NCI-H2171 (cell line): Measurements from ENCODE around the gene ELF2.
"Not testable (repeated sequence)": the region's sequence is repeated elsewhere in the genome, so short reads cannot be mapped to it uniquely, and the experiment has no call there.

Experiments
- DNase-seq: peaks from one replicate; lab custom pipeline; 2025; lab: John Stamatoyannopoulos, UW

ELF2 gene

DNA sequence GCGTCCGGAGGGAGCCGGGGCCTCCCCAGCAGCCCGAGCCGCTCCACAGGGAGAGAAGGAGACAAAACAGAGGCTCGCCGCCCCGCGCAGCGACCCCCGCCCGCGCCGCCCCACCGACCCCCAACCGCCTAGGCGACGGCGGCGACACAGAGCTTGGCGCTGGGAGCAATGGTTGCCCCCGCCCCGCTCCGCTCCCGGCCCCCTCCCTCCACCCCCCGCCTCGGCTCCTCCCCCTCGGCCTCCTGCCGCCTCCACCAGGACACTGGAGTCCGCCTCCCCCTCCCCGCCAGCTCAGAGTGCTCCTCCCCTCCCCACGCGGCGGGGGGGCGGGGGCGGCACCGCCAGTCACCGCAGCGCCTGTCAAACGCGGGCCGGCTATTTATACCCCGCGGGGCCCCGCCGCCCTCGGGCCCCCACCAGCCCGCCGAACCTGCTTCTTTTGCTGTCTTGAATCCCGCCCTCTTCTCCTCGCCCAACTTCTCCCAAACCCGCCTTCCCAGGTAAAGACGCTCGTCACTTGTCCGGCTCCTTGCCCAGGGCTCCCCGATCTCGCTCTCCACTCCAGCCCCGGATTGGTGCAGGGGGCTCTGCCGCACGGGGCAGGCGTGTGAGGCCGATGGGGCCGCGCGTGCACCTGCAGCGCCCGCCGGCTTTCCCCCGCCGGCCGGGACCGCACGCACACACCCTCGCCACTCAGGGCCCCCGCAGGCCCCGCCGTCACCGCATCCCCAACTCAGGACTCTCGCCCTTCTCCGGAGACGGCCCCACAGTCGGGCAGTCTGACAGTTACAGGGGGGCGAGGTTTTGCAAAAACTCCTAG, at the start of gene ELF2:
TSS of gene ELF2 (minus strand) at position 170 of the 820 bp plus-strand sequence. CDS start 39,517 bp downstream, outside the sequence.
- DNase-seq: peak; percentile 66

DNA sequence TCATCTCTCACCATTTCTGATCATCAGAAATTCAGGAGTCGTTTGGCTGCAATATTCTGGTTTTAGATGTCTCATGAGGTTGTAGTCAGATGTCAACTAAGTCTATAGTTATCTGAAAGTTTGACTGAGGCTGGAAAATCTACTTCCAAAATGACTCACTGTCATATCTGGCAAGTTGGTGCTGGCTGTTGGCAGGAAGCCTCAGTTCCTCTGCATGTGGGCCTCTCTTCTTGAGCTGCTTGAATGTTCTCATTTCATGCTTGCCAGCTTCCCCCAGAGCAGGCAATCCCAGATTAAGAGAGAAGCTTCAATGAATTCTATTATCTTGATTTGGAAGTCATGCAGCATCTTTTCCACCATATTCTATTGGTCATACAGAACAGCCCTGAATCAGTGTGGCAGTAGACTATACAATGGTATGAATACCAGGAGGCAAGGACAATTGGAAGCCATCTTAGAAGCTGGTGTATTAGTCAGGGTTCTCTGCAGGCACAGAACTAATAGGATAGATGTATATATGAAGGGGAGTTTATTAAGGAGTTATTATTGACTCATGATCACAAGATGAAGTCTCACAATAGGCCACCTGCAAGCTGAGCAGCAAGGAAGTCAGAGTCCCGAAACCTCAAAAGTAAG, 46.8 kb upstream of the ELF2 start:
- DNase-seq: no peak

DNA sequence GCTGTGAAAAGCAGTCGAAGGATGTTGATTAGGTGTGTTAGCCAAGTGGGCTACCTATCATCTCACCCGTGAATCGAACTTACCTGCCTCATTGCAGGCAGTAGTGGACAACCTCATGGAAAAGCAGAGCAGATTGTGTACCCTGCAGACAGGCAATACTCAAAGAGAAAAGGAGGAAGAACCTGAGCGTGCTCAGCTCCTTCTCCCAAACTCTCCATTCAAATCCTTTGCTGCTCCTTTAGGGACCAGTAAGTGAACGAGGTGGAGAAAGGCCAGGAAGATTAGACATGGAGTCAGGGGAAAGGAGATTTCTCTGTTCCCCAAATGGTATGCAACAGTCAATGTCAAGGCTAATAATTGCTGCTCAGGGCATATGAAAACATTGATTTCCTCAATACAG, 45.2 kb upstream of the ELF2 start:
- DNase-seq: no peak

DNA sequence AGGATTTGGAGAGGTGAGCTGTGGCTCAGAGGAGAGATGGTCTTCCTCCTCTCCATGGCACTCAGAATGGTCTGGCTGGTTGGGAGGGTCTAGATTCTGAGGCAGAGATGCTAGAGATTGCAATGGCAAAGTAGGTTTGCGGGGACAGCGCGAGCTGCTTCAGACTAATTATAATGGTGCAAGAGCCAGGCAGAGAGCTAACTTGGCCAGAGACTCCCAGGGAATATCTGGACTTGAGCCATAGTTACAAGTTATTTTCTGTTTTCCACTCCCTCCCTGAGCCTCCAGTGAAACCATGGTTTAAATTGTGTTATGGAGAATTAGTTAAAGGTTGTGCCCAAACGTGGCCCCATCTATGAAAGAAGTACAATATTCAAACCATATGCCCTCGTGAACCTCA, 44.7 kb upstream of the ELF2 start:
- no peak for DNase-seq

DNA sequence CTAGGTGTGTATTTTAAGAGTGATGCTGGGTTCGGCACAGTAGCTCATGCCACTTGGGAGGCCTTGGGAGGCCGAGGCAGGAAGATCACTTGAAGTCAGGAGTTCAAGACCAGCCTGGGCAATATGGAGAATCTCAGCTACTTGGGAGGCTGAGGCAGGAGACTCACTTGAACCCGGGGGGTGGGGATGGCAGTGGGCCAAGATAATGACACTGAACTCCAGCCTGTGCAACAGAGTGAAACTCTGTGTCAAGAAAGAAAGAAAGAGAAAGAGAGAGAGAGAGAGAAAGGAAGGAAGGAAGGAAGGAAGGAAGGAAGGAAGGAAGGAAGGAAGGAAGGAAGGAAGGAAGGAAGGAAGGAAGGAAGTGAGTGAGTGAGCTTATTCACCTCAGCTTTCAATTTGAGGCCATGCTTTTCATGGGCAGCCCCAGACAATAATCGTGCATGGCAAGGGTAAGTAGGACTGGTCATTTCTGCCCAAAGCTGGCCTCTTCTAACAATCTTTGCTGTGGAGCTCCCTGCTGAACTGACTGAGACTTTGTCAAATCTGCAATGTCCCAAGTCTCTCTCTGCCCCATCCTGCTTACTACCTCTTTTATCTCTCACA, 42.5 kb upstream of the ELF2 start:
- no peak for DNase-seq

DNA sequence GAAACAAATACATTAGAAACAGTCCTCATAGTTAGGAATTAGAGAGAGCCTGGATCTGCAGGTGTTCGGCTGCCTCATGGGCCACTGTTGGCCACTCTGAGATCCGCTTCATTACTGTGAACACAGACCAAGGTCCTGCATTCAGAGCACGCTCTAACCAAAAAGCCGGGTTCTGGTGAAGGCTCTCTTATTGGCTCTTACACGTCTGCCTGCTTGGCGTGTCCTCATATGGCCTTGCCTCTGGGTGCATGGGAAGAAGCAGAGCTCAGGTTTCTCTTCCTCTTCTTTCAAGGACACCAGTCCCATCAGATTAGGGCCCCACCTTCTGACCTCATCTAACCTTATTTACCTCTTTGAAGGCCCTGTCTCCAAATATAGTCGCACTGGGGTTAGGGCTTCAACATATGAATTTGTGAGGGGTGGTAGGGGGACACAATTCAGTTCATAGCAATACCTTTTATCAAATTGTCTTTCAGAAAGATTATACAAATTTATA, 37.1 kb upstream of the ELF2 start:
- peak; percentile 57 for DNase-seq

DNA sequence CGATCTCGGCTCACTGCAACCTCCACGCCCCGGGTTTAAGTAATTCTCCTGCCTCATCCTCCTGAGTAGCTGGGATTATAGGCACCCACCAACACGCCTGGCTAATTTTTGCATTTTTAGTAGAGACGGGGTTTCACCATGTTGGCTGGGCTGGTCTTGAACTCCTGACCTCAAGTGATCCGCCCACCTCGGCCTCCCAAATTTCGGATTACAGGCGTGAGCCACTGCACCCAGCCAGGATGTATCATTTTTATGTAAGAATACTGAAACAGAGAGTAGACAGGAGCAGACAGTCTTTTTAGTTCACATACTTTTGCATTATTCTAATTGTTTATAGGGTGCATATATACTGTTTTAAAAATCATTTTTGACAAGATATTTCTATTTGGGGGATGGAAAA, 36.6 kb upstream of the ELF2 start:
- not testable (repeated sequence) for DNase-seq

DNA sequence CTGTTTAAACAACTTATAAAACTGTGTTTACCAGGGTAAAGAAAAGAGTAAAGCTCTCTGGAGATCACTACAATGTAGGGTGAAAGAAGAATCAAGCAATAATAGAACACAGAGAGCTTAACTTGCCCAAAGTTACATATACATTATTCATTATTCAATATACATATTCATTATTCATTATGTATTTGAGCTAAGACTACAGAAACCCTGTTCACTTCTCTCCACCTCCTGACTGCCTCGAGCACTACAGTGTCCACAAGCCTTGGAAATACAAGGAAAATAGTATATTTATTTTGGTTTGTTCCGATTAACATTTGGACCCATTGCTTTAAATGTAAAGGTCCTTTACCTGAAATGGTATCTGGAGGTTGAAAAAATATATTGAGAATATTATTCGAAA, 35.9 kb upstream of the ELF2 start:
- DNase-seq: no peak

DNA sequence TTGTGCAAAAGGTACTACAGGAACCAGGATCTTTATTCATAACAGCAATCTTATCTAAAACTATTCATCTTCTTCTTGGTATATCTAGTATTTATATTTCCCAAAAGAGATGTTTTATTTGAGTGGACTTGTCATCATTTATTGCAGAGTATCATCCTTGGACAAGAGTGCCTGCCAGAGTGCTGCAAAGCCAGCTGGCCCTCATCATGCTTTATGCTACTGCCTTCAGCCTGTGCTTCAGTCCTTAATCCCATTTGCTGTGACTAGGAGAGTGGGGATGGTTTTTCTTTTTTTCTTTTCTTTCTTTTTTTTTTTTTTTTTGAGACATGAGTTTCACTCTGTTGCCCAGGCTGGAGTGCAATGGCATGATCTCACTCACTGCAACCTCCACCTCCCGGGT, 33.5 kb upstream of the ELF2 start:
- no peak for DNase-seq

DNA sequence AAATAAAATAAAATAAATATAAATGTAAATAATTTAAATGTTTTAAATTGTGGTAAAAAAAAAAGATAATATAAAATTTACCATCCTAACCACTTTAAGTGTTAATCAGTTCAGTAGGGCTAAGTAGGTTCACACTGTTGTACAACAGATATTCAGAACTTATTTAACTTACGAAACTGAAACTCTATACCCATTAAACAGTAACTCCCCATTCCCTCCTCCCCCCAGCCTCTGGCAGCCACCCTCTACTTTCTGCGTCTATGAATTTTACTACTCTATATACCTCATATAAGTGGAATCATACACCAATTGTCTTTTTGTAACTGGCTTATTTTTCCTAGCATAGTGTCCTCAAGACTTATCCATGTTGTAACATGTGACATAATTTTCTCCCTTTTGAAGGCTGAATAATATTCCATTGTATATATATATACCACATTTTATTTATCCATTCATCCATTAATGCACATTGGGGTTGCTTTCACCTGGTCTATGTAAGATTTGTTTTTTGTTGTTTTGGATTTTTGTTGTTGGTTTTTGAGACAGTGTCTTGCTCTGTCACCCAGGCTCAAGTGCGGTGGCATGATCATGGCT, 32.5 kb upstream of the ELF2 start:
- no peak for DNase-seq

DNA sequence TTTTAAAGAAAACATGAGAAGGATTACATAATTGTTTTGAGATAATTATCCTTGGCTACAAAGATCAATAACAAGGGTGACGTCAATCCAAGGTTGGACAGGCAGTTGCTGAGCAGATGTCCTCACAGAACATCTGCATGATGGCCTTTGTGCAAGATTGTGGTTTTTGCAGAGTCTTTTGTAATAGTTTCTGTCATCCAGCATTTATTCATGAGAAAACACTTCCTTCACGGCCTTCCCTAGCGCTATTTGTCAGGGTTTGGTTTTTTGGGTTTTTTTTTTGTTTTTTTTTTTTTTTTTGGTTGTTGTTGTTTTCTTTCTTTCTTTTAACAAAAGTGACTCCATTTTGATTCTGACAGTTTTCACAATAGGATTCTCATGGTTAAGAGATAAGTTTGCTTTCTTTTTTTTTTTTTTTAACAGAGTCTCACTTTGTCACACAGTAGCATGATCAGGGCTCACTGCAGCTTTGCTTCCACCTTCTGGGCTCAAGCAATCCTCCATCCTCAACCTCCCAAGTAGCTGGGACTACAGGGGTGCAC, 31.5 kb upstream of the ELF2 start:
- DNase-seq: no peak

DNA sequence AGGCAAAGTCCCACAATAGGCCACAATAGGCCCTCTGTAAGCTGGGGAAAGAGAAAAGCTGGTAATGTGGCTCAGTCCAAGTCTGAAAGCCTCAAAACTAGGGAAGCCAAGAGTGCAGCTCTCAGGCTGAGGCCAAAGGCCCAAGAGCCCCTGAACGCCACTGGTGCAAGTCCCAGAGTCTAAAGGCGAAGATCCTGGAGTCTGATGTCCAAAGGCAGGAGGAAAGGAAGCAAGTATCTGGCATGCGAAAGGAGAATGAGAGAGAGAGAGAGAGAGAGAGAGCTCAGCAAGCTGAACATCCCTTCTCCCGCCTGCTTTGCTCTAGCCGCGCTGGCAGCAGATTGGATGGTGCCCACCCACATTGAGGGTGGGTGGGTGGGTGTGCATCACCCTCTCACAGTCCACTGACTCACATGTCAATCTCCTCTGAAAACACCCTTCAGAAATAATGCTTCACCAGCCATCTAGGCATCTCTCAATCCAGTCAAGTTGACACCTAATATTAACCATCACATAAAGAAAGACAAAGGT, 30.9 kb upstream of the ELF2 start:
- no peak for DNase-seq

DNA sequence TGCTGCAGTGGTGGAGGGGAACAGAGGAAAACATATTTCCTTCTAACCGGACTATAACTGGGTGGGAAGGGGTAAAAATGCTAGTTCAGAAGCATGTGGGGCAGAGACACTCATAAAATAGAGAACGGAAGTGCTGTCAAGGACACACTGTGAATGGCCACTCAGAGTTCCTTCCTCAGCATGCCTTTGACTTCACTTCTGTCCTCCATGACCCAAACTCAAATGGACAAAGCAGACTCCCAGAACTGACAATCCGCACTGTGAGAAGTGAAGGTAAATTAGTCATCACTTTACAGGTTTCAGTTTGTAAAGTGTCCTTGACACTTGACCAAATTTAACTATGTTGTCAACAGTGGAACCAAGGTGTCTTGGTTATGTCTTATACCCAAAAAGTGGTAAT, 30.2 kb upstream of the ELF2 start:
- no peak for DNase-seq

DNA sequence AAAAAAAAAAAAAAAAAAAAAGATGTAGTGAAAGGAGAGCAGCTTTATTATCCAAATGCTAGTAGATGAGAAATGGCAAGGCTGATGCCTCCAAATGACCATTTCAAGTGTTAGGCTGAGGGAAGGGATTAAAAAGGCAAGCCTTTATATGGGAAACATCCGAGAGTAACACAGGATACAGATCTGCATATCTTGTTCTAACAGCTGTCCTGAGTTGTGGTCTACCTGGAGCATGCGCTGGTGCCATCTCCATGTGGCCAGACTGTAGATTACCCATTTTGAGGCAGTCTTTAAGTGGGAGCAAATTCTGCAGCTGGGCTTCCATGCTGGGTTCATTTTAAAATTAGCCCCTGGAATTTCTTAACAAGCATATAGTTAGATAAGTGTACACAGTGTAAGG, 26.0 kb upstream of the ELF2 start:
- DNase-seq: no peak

DNA sequence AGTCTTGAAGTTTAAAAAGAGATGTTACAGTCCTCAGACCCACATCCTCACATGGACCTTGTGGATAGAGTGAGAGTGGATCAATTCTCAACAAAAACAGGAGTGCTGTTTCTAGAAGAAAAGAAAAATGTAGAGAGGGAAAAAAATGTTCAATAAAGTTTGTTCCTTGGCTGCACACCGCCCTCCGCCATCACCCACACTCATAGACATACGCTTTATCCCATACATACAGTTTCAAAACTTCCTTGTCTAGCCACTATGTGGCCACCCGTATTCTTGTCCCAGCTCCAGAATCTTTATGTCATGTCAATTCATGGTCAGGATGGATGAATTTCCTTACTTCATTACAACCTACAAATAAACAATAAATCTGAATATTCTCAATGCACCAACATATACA, 23.5 kb upstream of the ELF2 start:
- DNase-seq: no peak

DNA sequence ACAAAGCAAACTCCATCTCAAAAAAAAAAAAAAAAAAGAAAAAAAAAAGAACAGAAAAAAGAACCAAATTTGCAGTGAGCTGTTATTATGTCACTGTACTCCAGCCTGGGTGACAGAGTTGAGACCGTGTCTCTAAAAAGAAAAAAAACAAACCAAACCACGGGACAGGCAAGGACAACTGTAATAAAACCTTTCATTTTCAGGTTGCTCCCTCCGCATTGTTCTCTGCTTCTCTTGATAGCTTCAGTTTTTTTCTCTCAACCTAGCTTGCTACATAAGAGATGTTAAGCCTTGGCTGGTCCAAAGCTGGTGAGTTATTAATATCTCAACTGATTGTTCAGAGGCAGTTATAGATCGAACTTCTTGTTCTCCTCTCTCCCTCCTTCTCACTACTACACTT, 23.1 kb upstream of the ELF2 start:
- DNase-seq: no peak

DNA sequence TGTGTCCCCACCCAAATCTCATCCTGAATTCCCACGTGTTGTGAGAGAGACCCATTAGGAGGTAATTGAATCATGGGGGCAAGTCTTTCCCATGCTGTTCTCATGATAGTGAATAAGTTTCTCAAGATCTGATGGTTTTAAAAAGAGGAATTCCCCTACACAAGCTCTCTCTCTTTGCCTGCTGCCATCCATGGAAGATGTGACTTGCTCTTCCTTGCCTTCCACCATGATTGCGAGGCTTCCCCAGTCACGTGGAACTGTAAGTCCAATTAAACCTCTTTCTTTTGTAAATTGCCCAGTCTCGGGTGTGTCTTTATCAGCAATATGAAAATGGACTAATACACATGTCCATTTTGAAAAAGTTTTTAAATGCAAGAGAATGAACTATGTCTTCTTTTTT, 20.2 kb upstream of the ELF2 start:
- DNase-seq: not testable (repeated sequence)

DNA sequence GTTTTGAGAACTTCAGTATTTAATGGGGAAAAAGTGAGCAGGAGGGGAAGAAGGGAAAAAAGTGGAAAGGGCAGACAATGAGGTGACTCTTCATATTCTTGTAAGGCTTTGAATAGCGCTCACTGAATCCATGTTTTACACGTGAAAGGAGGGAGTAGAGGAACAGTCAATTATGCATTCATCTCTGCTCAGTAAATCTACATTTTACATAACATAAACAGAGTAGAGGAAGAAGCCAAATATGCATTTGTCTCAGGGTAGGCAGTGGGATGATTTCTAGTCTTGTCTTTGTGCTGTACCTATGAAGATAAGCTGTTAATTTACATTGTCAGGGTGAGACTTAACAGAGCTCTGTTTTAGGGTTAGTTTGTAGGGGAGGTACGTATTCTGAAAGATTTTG, 19.4 kb upstream of the ELF2 start:
- DNase-seq: no peak

DNA sequence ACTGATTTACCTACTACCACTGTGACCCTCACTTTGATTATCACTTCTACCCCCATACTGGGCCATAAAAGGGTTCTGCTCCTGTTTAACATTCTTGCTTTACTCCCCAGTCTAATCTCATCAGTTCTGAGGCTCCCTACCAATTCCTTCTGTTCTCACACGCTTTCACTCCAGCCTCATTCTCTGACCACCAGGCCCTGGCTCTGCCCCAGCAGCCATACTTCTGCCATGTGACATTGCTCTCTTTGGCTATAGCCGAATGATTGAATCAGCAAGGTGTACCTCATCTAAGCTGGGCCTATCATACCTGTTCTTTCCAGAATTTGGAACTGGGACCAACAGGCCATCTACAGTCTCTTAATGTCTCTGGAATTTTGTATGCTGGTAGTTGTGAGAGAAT, 14.4 kb upstream of the ELF2 start:
- no peak for DNase-seq

DNA sequence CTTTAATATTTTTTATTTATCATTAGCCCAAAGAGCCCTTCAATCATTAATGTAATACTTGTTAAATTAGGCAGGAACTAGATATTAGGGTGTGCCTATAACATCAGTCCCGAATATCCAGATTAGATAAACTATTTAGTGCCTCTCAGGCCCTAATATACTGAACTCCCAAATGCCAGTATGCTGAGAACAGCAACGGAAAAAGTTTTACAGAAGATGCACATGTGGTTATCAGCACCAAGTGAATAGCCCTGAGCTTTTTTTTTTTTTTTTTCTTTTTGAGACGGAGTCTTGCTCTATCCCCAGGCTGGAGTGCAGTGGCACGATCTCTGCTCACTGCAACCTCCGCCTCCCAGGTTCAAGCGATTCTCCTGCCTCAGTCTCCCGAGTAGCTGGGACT, 13.0 kb upstream of the ELF2 start:
- DNase-seq: no peak

DNA sequence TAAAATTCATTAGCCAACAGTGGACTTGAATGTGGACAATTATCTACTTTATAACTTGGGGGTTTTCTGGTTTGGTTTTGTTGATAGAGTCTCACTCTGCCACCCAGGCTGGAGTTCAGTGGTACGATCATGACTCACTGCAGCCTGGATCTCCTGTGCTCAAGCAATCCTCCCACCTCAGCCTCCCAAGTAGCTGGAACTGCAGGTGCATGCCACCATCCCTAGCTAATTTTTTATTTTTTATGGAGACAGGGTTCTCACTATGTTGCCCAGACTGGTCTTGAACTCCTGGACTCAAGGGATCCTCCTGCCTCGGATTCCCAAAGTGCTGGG, 12.4 kb upstream of the ELF2 start:
- DNase-seq: no peak

DNA sequence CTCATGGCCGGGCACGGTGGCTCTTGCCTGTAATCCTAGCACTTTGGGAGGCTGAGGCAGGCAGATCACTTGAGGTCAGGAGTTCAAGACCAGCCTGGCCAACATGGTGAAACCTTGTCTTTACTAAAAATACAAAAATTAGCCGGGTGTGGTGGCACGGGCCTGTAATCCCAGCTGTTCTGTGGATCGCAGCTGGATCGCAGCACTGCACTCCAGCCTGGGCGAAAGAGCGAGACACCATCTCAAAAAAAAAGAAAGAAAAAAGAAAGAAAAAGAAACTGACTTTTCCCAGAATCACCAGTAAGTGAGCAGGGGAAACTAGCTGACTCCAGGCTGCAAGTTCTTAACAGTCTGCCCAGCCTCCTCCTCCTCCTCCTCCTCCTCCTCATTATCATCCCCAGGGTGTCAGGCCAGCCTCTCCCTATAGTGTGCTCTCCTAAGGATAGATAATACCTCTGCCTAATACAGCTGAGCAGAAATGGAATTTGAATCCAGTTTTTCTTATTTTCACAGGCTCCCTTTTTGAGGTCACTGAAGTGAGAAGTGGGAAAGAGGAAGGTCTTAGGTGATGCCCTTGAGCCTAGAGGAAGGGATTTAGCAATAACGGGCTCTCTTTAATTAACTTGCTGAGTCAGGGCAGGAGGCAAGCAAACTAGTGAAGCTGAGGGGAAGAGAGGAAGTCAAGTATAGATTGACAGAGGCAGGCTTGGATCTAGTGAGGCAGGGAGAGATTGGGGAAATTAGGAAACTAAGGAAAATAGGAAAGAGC, 11.8 kb upstream of the ELF2 start:
- DNase-seq: no peak
